ENCODE measurements around the gene SMPD1. TPM values are rescaled to one million over a fixed set of nuclear protein-coding genes. Genes with fewer than 3 reads are reported as not detected.
A peak's percentile ranks its signal among the peaks of the same experiment; 100 is the strongest.

Gene SMPD1
- total and polyA plus RNA-seq, 2 of the 8 experiments (the other 6 are each of a cell fraction or from before 2014, with no cell fraction given) = 1.9 to 2.4 TPM

GRCh38 chr11:6362873-6363678, 27.2 kb upstream of the SMPD1 start:
- Histone ChIP-seq H3K4ac (replicated peaks; ENCODE audit: insufficient read length, low read depth, low read length) (no peak overlapping the region), H3K79me1 (ENCODE audit: low read depth, low read length) (no peaks in the 10 kb centered on the region), H2BK15ac (ENCODE audit: low read length) (no peak overlapping the region), H2BK12ac (ENCODE audit: low read depth, low read length) (no peak overlapping the region), H3K23me2 (ENCODE audit: low read depth, low read length) (no peaks in the 10 kb centered on the region), H2AFZ (ENCODE audit: low read length) (no peak overlapping the region), H3K18ac (ENCODE audit: extremely low read depth, low read length) (no peak overlapping the region), H4K20me1 (replicated peaks in 1 of 2; ENCODE audit: control insufficient read depth in 1 of 2, insufficient read depth in 2 of 2, low read length in 2 of 2) (no peaks in the 10 kb centered on the region), H4K8ac (ENCODE audit: extremely low read depth, insufficient read depth, low read length) (no peak overlapping the region), H2AK5ac (ENCODE audit: low read depth, low read length) (no peak overlapping the region), H3K4me1 (replicated peaks in 1 of 4; ENCODE audit: control insufficient read depth in 3 of 4, insufficient read depth in 4 of 4, low read length in 3 of 4) (peaks cover 0 to 4% (median 0%) of the 10 kb centered on the region in 4 experiments; a peak in 1 of 7 replicates), H3K79me2 (ENCODE audit: control insufficient read depth in 1 of 2, insufficient read depth in 2 of 2, low read length in 2 of 2) (no peaks in the 10 kb centered on the region), H4K91ac (replicated peaks; ENCODE audit: insufficient read length, low read length) (no peak overlapping the region), H2BK20ac (ENCODE audit: low read length) (no peak overlapping the region), H3K23ac (ENCODE audit: insufficient read length) (no peak overlapping the region), H2BK120ac (replicated peaks; ENCODE audit: low read depth, low read length) (no peak overlapping the region), H3K9ac (replicated peaks in 1 of 4; ENCODE audit: extremely low read depth in 1 of 4, low read depth in 3 of 4, low read length in 3 of 4) (no peak overlapping the region), H3K56ac (replicated peaks; ENCODE audit: insufficient read length, low read depth, low read length) (no peak overlapping the region), H2BK5ac (ENCODE audit: low read depth, low read length) (no peak overlapping the region), H3K36me3 (ENCODE audit: control insufficient read depth in 2 of 4, insufficient read depth in 4 of 4, low read length in 3 of 4) (no peaks in the 10 kb centered on the region), H3K4me2 (ENCODE audit: insufficient read depth in 1 of 2, low read depth in 2 of 2, low read length in 2 of 2) (no peak overlapping the region; a peak in 1 of 4 replicates), H3K14ac (ENCODE audit: insufficient read length) (no peak overlapping the region), H4K5ac (ENCODE audit: insufficient read length, low read depth, low read length) (no peak overlapping the region), H3K27ac (ENCODE audit: low read depth, low read length) (no peak overlapping the region), H3K27me3 (replicated peaks in 1 of 4; ENCODE audit: control insufficient read depth in 3 of 4, extremely low read depth in 1 of 4, insufficient read depth in 3 of 4, low read length in 3 of 4) (no peaks in the 10 kb centered on the region), H3K4me3 (ENCODE audit: extremely low read depth in 1 of 4, insufficient read depth in 2 of 4, low read depth in 3 of 4, low read length in 4 of 4) (no peak overlapping the region), H3K9me3 (ENCODE audit: insufficient read depth in 2 of 2, low read depth in 1 of 2, low read length in 1 of 2) (no peaks in the 10 kb centered on the region)
- ChIA-PET CTCF (ENCODE audit: partially characterized antibody) (interaction anchor here (0.5 to 7.8 kb wide), 88 partner anchors 10 to 688 kb away, joined by 3 to 98 read pairs (median 5); partner anchors contain the start of genes CAVIN3, CCKBR, CNGA4 and FHIP1B), POLR2A (ENCODE audit: partially characterized antibody) (interaction anchor here (1.1 kb wide), 2 partner anchors 37 to 79 kb away, joined by 3 read pairs; no protein-coding TSS in a partner anchor)
- TF ChIP-seq, protein P1, sequence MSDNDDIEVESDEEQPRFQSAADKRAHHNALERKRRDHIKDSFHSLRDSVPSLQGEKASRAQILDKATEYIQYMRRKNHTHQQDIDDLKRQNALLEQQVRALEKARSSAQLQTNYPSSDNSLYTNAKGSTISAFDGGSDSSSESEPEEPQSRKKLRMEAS (IDR thresholded peaks at IDR 0.05) = peak; percentile 65
- TF ChIP-seq JUN (IDR thresholded peaks at IDR 0.05; ENCODE audit: low read depth, low read length) (no peak), RAD21 (IDR thresholded peaks at IDR 0.05 in 1 of 2, conservative IDR thresholded peaks at IDR 0.05 in 1 of 2; ENCODE audit: low read depth in 2 of 2, low read length in 2 of 2) (peak; percentile 96 to 98)
- TF ChIP-seq, protein P2, sequence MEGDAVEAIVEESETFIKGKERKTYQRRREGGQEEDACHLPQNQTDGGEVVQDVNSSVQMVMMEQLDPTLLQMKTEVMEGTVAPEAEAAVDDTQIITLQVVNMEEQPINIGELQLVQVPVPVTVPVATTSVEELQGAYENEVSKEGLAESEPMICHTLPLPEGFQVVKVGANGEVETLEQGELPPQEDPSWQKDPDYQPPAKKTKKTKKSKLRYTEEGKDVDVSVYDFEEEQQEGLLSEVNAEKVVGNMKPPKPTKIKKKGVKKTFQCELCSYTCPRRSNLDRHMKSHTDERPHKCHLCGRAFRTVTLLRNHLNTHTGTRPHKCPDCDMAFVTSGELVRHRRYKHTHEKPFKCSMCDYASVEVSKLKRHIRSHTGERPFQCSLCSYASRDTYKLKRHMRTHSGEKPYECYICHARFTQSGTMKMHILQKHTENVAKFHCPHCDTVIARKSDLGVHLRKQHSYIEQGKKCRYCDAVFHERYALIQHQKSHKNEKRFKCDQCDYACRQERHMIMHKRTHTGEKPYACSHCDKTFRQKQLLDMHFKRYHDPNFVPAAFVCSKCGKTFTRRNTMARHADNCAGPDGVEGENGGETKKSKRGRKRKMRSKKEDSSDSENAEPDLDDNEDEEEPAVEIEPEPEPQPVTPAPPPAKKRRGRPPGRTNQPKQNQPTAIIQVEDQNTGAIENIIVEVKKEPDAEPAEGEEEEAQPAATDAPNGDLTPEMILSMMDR (IDR thresholded peaks at IDR 0.05; ENCODE audit: control extremely low read depth in 1 of 3, insufficient read depth in 1 of 3, low read depth in 1 of 3, low read length in 3 of 3) = peak; percentile 97 to 99 (median 99)
- DNase-seq (ENCODE audit: low read depth in 1 of 2, low spot score in 2 of 2) (peak; percentile 73 to 87), FAIRE-seq (peak; percentile 71)
- whole genome bisulfite sequencing, 2 experiments (ENCODE audit: extremely low coverage in 1 of 2, insufficient coverage in 1 of 2, insufficient read length in 1 of 2, insufficient replicate concordance in 2 of 2, low coverage in 1 of 2, low lambda C conversion rate in 2 of 2, missing lambda C conversion rate in 1 of 2) = 51% methylated on average over 6 of the region's 6 CpGs; no CpG with 5 or more reads in 1 of the 2 experiments
